GM12865 (cell line): ENCODE results near the gene SCN4A.
A peak's percentile ranks its signal among the peaks of the same experiment; 100 is the strongest.
"Not testable (repeated sequence)": the region's sequence is repeated elsewhere in the genome, so short reads cannot be mapped to it uniquely, and the experiment has no call there.

Experiments
- DNase-seq: peaks from one replicate; pipeline ENCODE4 v3.0.0; 2010; ENCODE audit warnings: low read depth
- H3K4me3 ChIP-seq: 2 replicates; pipeline ENCODE4 v1.5.1; 2011; ENCODE audit warnings: mild to moderate bottlenecking, low read depth, low read length, control low read depth
- TF ChIP-seq, protein P1 (sequence below): IDR thresholded peaks from 2 replicates; pipeline ENCODE4 v1.5.1; 2011; ENCODE audit warnings: low read length, control low read depth, low read depth, inconsistent platforms; ENCODE audit not compliant: insufficient read depth; ENCODE audit errors: missing control alignments

The SCN4A gene

DNA sequence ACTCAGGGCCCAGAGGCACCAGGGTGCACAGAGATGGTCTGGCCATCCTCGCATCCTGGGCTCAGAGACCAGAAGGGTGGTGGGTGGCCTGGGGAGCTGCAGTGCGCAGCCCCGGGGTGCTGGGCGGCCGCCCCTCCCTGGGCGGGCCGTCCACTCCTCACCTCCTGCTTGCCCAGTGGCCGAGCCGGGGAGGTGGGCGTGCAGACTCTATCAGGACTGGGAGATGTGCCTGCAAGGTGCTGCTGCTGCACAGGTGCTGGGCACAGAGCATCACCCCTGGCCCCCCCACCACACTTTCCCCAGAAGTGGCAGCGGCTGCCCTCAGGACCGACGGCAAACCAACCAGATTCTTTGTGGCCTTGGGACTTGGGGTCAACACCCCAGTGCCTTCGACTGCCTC, at the start of gene SCN4A:
SCN4A (minus strand) TSS at position 123 of the 400 bp plus-strand sequence; CDS start at position 46, 77 bp downstream.
- TF ChIP-seq, protein P1, sequence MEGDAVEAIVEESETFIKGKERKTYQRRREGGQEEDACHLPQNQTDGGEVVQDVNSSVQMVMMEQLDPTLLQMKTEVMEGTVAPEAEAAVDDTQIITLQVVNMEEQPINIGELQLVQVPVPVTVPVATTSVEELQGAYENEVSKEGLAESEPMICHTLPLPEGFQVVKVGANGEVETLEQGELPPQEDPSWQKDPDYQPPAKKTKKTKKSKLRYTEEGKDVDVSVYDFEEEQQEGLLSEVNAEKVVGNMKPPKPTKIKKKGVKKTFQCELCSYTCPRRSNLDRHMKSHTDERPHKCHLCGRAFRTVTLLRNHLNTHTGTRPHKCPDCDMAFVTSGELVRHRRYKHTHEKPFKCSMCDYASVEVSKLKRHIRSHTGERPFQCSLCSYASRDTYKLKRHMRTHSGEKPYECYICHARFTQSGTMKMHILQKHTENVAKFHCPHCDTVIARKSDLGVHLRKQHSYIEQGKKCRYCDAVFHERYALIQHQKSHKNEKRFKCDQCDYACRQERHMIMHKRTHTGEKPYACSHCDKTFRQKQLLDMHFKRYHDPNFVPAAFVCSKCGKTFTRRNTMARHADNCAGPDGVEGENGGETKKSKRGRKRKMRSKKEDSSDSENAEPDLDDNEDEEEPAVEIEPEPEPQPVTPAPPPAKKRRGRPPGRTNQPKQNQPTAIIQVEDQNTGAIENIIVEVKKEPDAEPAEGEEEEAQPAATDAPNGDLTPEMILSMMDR, result no peak
- no peak within 1 kb of the TSS for H3K4me3 ChIP-seq
- DNase-seq, result no peak

DNA sequence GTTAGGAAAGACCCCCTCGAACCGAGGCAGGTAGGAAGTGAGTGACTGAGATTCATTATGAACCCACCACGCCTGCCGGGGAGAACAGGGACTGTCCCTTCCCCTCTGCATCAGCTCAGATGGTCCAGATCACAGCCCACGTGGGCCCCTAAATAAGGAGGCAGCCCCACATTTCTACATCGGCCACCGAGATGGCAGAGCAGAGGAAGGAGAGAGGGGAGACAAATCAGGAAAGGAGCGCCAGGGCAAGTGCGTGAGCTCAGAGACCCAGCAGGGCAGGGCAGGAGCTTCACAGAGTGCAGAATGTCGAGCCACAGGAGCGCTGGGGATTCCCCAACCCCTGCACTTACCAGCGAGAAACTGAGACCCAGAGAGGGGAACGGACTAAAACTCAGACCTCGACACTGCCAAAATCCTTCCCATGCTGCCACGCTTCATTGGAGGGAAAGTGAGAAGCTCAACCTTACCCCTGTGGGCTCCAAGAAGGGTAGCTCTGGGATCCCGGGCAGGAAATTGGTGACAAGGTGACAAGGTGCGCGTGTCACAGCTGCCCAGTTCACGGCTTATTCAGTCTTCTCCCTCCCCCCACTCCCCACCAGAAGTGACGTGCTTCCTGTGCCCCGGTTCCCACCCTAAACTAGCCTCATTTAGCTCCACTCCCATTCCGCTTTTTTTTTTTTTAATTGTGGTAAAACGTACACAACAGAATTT, 47.5 kb upstream of the SCN4A start, which contains the start of gene ICAM2:
ICAM2 (minus strand) TSS at position 578 of the 711 bp plus-strand sequence. CDS start 13,942 bp downstream, outside the sequence.
- TF ChIP-seq, protein P1, result no peak
- peak; percentile 96 for DNase-seq
- peak within 1 kb of the TSS; percentile 87 for H3K4me3 ChIP-seq

DNA sequence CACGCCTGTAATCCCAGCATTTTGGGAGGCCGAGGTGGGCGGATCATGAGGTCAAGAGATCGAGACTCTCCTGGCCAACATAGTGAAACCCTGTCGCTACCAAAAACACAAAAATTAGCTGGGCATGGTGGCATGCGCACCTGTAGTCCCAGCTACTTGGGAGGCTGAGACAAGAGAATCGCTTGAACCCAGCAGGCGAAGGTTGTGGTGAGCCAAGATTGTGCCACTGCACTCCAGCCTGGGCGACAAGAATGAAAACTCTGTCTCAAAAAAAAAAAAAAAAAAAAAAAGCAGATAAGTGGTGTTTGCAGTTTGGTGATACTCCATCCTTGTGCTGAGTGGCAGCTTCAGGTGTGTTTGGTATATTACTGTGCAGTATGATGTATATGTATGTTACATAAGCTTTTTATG, 46.8 kb upstream of the SCN4A start:
- peak overlapping the region; percentile 87 for H3K4me3 ChIP-seq
- DNase-seq, result not testable (repeated sequence)

DNA sequence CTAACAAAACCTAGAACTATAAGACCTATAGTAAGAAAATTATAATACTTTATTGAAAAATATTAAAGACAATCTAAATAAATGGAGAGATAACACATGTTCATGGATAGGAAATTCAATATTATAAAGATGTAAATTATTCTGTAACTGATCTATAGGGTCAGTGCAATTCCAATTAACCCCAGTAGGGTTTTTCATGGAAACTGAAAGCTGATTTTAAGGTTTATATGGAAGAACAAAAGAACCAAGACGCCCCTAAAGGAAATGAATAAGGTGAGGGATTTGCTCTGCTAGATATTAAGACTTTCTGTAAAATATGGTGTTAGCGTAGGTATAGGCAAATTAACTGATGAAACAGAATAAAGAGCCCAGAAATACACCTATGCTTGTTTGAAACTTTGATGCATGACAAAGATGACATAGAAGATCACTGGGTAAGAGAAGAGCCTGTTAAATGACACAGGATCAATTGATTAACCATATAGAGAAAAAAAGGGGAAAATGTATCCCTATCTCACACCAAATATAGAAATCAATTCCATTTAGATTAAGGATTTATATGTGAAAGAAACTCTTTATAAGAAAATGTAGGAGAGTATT, 44.8 kb upstream of the SCN4A start:
- TF ChIP-seq, protein P1, result peak; percentile 25
- H3K4me3 ChIP-seq, result peak overlapping the region; percentile 36
- no peak for DNase-seq

DNA sequence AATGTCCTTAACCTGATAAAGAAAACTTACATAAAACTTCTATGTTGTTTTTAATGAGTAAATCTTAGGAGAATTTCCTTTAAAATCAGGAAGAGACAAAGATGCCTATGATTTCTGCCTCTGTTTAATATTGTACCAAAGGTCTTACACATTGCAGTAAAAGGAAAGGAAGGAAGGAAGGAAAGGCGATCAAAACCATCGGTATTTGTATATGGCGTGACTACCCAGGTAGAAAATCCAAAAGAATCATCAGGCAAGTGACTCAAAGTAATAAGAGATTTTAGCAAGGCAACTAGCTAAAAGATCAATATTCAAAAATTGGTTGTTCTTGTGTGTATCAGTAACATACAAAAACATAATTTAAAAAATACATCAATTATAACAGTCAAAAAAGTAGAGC, 44.3 kb upstream of the SCN4A start:
- TF ChIP-seq, protein P1, result no peak
- DNase-seq, result no peak
- H3K4me3 ChIP-seq, result peak overlapping the region; percentile 36

DNA sequence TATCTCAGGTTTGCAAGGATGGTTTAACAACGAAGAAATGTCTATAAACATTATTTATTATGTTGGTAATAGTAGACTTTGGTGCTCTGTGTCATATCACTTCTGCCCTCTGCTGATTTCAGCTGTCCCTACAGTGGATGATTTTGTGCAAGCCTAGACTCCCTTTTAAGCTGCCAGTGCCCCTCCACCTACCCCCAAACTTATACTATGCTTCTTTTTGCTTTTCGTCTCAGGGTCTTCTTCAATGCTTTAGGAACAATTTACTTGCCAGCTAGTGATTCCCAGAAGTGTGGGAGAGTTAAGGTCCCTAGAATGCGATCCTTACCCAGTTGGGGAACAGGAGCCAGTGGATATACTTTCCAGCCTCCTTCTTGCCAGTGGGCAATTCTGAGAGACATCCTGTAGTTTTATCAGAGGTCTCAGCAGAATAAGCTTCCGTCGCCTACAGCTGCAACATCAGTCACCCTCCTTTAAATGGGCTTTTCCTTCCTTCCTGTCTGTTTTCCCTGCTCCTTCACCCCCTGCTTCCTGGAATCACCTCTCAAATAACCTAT, 43.6 kb upstream of the SCN4A start:
- peak; percentile 32 for DNase-seq
- peak overlapping the region; percentile 36 for H3K4me3 ChIP-seq
- TF ChIP-seq, protein P1, result no peak

DNA sequence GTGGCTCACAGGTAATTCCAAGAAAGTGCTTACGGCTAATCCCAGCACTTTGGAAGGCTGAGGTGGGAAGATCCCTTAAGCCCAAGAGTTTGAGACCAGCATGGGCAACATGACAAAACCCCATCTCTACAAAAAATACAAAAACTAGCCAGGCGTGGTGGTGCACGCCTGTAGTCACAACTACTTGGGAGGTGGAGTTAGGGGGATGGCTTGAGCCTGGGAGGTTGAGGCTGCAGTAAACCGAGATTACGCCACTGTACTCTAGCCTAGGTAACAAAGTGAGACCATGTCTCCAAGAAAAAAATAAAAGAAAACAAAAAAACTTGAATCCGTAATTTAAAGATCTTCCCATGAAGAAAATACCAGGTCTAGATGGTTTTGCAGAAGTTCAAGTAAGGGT, 42.7 kb upstream of the SCN4A start:
- TF ChIP-seq, protein P1, result no peak
- no peak for DNase-seq
- H3K4me3 ChIP-seq, result peak overlapping the region; percentile 36
